SJCRH30 (cell line): ENCODE data around the gene ZDHHC1. TPM values are rescaled to one million over a fixed set of nuclear protein-coding genes. Genes with fewer than 3 reads are reported as not detected.

Experiments used
- DNase-seq, 2 experiments: peaks; one replicate each; pipeline ENCODE4 v3.0.0-alpha.2; 2015 to 2020
- H3K27ac ChIP-seq: fragments of 250-450 bp; sonication (Bioruptor Pico); 2 replicates; pipeline ENCODE4 v1.5.1; 2020; ENCODE audit warnings: mild to moderate bottlenecking, moderate library complexity
- H3K27me3 ChIP-seq: fragments of 250-450 bp; sonication (Bioruptor Pico); 2 replicates; pipeline ENCODE4 v1.5.1; 2020; ENCODE audit warnings: mild to moderate bottlenecking, moderate library complexity
- H3K36me3 ChIP-seq: fragments of 250-450 bp; sonication (Bioruptor Pico); 2 replicates; pipeline ENCODE4 v1.5.1; 2020; ENCODE audit warnings: mild to moderate bottlenecking, moderate library complexity
- H3K4me1 ChIP-seq: fragments of 250-450 bp; sonication (Bioruptor Pico); 2 replicates; pipeline ENCODE4 v1.5.1; 2020; ENCODE audit warnings: mild to moderate bottlenecking, moderate library complexity
- H3K4me3 ChIP-seq: fragments of 250-450 bp; sonication (Bioruptor Pico); 2 replicates; pipeline ENCODE4 v1.5.1; 2020; ENCODE audit warnings: mild to moderate bottlenecking, moderate library complexity
- H3K9me3 ChIP-seq: fragments of 250-450 bp; sonication (Bioruptor Pico); replicated peaks from 2 replicates; pipeline ENCODE4 v1.5.1; 2020; ENCODE audit warnings: mild to moderate bottlenecking, moderate library complexity
- total RNA-seq: library from RNA; depleted of rRNA; stranded (reverse); fragments of >200 nt; shearing (Covaris generic); gene quantifications from 2 replicates; pipeline ENCODE4 v1.2.3, GENCODE V29; 2014

Gene ZDHHC1
- total RNA-seq, 1 experiment from 2014 or later, result not detected

GRCh38 chr16:67443265-67443664 is 27.0 kb upstream of the ZDHHC1 start:
- Histone ChIP-seq H3K36me3 (peaks cover 3% of the 10 kb centered on the region), H3K4me3 (no peak overlapping the region), H3K9me3 (no peaks in the 10 kb centered on the region), H3K27ac (no peak overlapping the region), H3K27me3 (no peaks in the 10 kb centered on the region), H3K4me1 (peaks cover 22% of the 10 kb centered on the region)
- no peak for DNase-seq

- no peak overlapping the region for H3K27ac ChIP-seq
- no peaks in the 10 kb centered on the region for H3K27me3 ChIP-seq
- DNase-seq, result no peak
- H3K36me3 ChIP-seq, result peaks cover 6% of the 10 kb centered on the region
- H3K4me1 ChIP-seq, result peaks cover 20% of the 10 kb centered on the region
- H3K4me3 ChIP-seq, result no peak overlapping the region
- no peaks in the 10 kb centered on the region for H3K9me3 ChIP-seq
Observed at GRCh38 chr16:67442581-67443255, 26.4 kb upstream of the ZDHHC1 start.

- Histone ChIP-seq H3K9me3 (no peaks in the 10 kb centered on the region), H3K36me3 (peaks cover 6% of the 10 kb centered on the region), H3K4me3 (no peak overlapping the region), H3K4me1 (peaks cover 12% of the 10 kb centered on the region), H3K27ac (no peak overlapping the region), H3K27me3 (no peaks in the 10 kb centered on the region)
- no peak for DNase-seq
Observed at GRCh38 chr16:67441907-67442306, 25.6 kb upstream of the ZDHHC1 start.

GRCh38 chr16:67441271-67441753 is 25.0 kb upstream of the ZDHHC1 start:
- no peaks in the 10 kb centered on the region for H3K9me3 ChIP-seq
- no peak overlapping the region for H3K4me3 ChIP-seq
- H3K36me3 ChIP-seq, result peaks cover 6% of the 10 kb centered on the region
- no peak overlapping the region for H3K27ac ChIP-seq
- H3K4me1 ChIP-seq, result peaks cover 9% of the 10 kb centered on the region
- H3K27me3 ChIP-seq, result no peaks in the 10 kb centered on the region
- DNase-seq, result peak in 1 of 2 experiments; percentile 52

- H3K36me3 ChIP-seq, result peaks cover 6% of the 10 kb centered on the region
- H3K4me3 ChIP-seq, result no peak overlapping the region
- H3K4me1 ChIP-seq, result peaks cover 9% of the 10 kb centered on the region
- no peaks in the 10 kb centered on the region for H3K27me3 ChIP-seq
- no peak for DNase-seq
- no peaks in the 10 kb centered on the region for H3K9me3 ChIP-seq
- H3K27ac ChIP-seq, result no peak overlapping the region
Observed at GRCh38 chr16:67438824-67439393, 22.6 kb upstream of the ZDHHC1 start.

GRCh38 chr16:67438098-67438791 is 22.0 kb upstream of the ZDHHC1 start:
- Histone ChIP-seq H3K27me3 (no peaks in the 10 kb centered on the region), H3K27ac (no peak overlapping the region), H3K4me1 (peaks cover 9% of the 10 kb centered on the region), H3K36me3 (peaks cover 6% of the 10 kb centered on the region), H3K9me3 (no peaks in the 10 kb centered on the region), H3K4me3 (no peak overlapping the region)
- no peak for DNase-seq

GRCh38 chr16:67437513-67437912 is 21.2 kb upstream of the ZDHHC1 start:
- H3K4me3 ChIP-seq, result no peak overlapping the region
- peaks cover 6% of the 10 kb centered on the region for H3K36me3 ChIP-seq
- H3K27me3 ChIP-seq, result no peaks in the 10 kb centered on the region
- no peaks in the 10 kb centered on the region for H3K9me3 ChIP-seq
- H3K4me1 ChIP-seq, result peaks cover 9% of the 10 kb centered on the region
- no peak for DNase-seq
- H3K27ac ChIP-seq, result no peak overlapping the region

GRCh38 chr16:67436640-67437193 is 20.4 kb upstream of the ZDHHC1 start:
- Histone ChIP-seq H3K4me1 (peaks cover 5% of the 10 kb centered on the region), H3K36me3 (peaks cover 6% of the 10 kb centered on the region), H3K4me3 (no peak overlapping the region), H3K27me3 (no peaks in the 10 kb centered on the region), H3K9me3 (no peaks in the 10 kb centered on the region), H3K27ac (no peak overlapping the region)
- no peak for DNase-seq

GRCh38 chr16:67435758-67436164 is 19.5 kb upstream of the ZDHHC1 start:
- Histone ChIP-seq H3K4me3 (no peak overlapping the region), H3K9me3 (no peaks in the 10 kb centered on the region), H3K4me1 (peaks cover 3% of the 10 kb centered on the region; the same call in 1 of the 2 replicates), H3K27ac (no peak overlapping the region), H3K27me3 (no peaks in the 10 kb centered on the region), H3K36me3 (peaks cover 6% of the 10 kb centered on the region)
- DNase-seq, result no peak

- H3K9me3 ChIP-seq, result no peaks in the 10 kb centered on the region
- H3K27me3 ChIP-seq, result no peaks in the 10 kb centered on the region
- peaks cover 6% of the 10 kb centered on the region for H3K4me1 ChIP-seq
- no peak for DNase-seq
- no peak overlapping the region for H3K4me3 ChIP-seq
- H3K27ac ChIP-seq, result no peak overlapping the region
- H3K36me3 ChIP-seq, result peaks cover 3% of the 10 kb centered on the region; the same call in 1 of the 2 replicates
Observed at GRCh38 chr16:67433131-67433719, 16.9 kb upstream of the ZDHHC1 start.

GRCh38 chr16:67432506-67432890 is 16.2 kb upstream of the ZDHHC1 start:
- no peaks in the 10 kb centered on the region for H3K27me3 ChIP-seq
- peaks cover 6% of the 10 kb centered on the region for H3K4me1 ChIP-seq
- no peaks in the 10 kb centered on the region for H3K36me3 ChIP-seq
- DNase-seq, result no peak
- H3K4me3 ChIP-seq, result no peak overlapping the region
- H3K9me3 ChIP-seq, result no peaks in the 10 kb centered on the region
- H3K27ac ChIP-seq, result no peak overlapping the region

GRCh38 chr16:67431775-67432505 is 15.7 kb upstream of the ZDHHC1 start:
- Histone ChIP-seq H3K27me3 (no peaks in the 10 kb centered on the region), H3K9me3 (no peaks in the 10 kb centered on the region), H3K4me3 (peak overlapping the region; percentile 57), H3K27ac (no peak overlapping the region), H3K4me1 (peaks cover 6% of the 10 kb centered on the region), H3K36me3 (no peaks in the 10 kb centered on the region)
- DNase-seq, result peak in 1 of 2 experiments; percentile 46

GRCh38 chr16:67430977-67431774 is 14.9 kb upstream of the ZDHHC1 start, which contains the start of gene HSD11B2:
Gene HSD11B2, plus strand, starts transcription at chr16:67431121. Its CDS starts 128 bp downstream, at chr16:67431249.
- Histone ChIP-seq H3K9me3 (no peaks in the 10 kb centered on the region), H3K4me3 (peak within 1 kb of the TSS; percentile 57), H3K36me3 (no peaks in the 10 kb centered on the region), H3K4me1 (peaks cover 6% of the 10 kb centered on the region), H3K27ac (no peak within 1 kb of the TSS), H3K27me3 (no peaks in the 10 kb centered on the region)
- DNase-seq, result peak; percentile 76 to 86
